Measurements from ENCODE around the gene PET100.

The PET100 gene

DNA sequence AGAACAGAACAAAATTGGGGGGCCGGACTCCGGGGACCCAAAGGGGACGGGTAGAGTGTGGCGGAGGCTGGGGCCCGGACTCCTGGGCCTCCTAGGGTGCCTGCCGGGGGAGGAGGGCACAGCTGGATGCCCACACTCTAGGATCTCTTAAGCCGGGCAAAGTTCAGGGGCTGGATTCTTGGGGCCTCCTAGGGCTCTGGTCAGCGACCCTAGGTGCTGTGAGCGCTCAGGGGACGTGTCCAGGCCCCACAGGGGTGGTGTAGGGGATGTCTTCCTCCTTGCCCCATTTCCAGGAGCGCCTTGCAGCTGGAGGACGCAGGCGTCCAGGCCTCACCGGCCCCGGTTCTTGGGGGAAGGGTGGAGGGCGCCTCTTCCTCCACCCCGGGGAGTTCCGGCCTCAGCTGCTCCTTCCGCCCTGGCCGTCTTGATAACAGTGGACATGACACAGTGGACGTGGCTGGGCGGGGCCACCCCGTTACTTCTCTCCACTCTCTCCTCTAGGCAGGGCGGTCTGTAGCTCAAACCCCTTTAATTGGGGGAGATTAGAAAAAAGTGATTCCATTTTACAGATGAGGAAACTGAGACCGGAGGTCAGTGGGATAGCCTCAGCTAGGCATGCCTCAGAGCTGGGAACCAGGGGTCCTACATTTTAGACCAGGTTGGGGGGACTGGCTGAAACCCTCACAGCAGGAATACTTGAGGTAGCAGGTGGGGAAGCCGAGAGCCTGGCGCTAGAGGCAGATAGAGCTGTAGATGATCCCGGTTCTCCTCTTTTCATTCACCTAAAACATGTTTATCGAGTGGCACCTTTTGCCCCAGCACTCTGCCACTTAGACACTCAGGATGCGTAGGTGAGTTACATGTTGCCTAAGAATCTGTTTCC lies 8.0 kb downstream of the PET100 start:
- peak; percentile 64 to 67 for DNase-seq (ENCODE audit: low read depth in 1 of 2, low spot score in 1 of 2)
- H3K27ac ChIP-seq (replicated peaks), result peak overlapping the region; percentile 84
- TF ChIP-seq, protein P1, sequence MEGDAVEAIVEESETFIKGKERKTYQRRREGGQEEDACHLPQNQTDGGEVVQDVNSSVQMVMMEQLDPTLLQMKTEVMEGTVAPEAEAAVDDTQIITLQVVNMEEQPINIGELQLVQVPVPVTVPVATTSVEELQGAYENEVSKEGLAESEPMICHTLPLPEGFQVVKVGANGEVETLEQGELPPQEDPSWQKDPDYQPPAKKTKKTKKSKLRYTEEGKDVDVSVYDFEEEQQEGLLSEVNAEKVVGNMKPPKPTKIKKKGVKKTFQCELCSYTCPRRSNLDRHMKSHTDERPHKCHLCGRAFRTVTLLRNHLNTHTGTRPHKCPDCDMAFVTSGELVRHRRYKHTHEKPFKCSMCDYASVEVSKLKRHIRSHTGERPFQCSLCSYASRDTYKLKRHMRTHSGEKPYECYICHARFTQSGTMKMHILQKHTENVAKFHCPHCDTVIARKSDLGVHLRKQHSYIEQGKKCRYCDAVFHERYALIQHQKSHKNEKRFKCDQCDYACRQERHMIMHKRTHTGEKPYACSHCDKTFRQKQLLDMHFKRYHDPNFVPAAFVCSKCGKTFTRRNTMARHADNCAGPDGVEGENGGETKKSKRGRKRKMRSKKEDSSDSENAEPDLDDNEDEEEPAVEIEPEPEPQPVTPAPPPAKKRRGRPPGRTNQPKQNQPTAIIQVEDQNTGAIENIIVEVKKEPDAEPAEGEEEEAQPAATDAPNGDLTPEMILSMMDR (IDR thresholded peaks at IDR 0.05; ENCODE audit: insufficient read depth, low read length), result no peak
- 0 out of 2 replicates have a peak, but pooled peaks have one; percentile 4 for TF ChIP-seq POLR2AphosphoS5 (IDR thresholded peaks at IDR 0.05; ENCODE audit: low read depth)

DNA sequence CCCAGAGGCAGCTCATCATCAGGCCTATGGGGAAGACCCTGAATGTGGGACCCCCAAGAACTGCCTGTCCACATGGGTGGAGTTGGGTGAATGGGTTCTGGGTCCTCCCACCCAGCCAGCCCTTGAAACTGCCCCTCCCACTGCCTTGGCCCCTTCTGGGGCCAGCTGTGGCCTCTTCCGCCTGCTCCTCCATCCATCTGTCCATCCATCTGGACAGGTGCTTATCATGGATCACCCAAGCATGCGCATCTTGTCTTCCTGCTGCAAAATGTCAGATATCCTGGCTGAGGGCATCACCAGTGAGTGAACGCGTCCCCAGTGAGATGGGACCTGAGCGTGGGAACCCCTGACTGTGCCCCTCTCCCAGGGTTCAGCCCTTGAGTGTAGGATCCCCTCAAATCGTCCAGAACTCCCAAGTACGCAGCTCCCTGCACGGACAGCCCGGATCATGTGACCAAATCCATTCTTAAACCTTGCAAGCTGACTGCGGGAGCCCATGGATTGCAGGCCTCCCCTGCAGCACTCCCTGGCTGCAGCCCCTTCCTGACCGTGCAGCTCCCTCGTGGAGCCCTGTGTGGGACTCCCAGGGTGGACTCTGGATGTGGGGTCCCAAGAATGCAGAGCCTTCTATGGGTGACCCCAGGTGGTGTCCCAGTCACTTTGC lies 9.3 kb downstream of the PET100 start:
- DNase-seq (ENCODE audit: low read depth in 1 of 2, low spot score in 1 of 2), result no peak
- H3K4me3 ChIP-seq (replicated peaks; ENCODE audit: insufficient read depth, low read length), result no peak overlapping the region
- H3K27ac ChIP-seq (replicated peaks), result no peak overlapping the region
- TF ChIP-seq, protein P2, sequence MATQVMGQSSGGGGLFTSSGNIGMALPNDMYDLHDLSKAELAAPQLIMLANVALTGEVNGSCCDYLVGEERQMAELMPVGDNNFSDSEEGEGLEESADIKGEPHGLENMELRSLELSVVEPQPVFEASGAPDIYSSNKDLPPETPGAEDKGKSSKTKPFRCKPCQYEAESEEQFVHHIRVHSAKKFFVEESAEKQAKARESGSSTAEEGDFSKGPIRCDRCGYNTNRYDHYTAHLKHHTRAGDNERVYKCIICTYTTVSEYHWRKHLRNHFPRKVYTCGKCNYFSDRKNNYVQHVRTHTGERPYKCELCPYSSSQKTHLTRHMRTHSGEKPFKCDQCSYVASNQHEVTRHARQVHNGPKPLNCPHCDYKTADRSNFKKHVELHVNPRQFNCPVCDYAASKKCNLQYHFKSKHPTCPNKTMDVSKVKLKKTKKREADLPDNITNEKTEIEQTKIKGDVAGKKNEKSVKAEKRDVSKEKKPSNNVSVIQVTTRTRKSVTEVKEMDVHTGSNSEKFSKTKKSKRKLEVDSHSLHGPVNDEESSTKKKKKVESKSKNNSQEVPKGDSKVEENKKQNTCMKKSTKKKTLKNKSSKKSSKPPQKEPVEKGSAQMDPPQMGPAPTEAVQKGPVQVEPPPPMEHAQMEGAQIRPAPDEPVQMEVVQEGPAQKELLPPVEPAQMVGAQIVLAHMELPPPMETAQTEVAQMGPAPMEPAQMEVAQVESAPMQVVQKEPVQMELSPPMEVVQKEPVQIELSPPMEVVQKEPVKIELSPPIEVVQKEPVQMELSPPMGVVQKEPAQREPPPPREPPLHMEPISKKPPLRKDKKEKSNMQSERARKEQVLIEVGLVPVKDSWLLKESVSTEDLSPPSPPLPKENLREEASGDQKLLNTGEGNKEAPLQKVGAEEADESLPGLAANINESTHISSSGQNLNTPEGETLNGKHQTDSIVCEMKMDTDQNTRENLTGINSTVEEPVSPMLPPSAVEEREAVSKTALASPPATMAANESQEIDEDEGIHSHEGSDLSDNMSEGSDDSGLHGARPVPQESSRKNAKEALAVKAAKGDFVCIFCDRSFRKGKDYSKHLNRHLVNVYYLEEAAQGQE (IDR thresholded peaks at IDR 0.05; ENCODE audit: insufficient replicate concordance, low read depth), result no peak
- TF ChIP-seq POLR2AphosphoS5 (IDR thresholded peaks at IDR 0.05; ENCODE audit: low read depth), result no peak
- TF ChIP-seq GABPA (IDR thresholded peaks at IDR 0.05; ENCODE audit: low read depth), result no peak
- TF ChIP-seq, protein P1 (IDR thresholded peaks at IDR 0.05; ENCODE audit: insufficient read depth, low read length), result no peak
- no peak for TF ChIP-seq SPI1 (IDR thresholded peaks at IDR 0.05; ENCODE audit: borderline replicate concordance, low read depth)
- H3K27me3 ChIP-seq (ENCODE audit: insufficient read depth, poor library complexity, severe bottlenecking), result no peaks in the 10 kb centered on the region

More for the DNA sequence above, 8.0 kb downstream of the PET100 start:
- Histone ChIP-seq H3K27me3 (ENCODE audit: insufficient read depth, poor library complexity, severe bottlenecking) (no peaks in the 10 kb centered on the region), H3K4me3 (replicated peaks; ENCODE audit: insufficient read depth, low read length) (peak overlapping the region; percentile 80)

DNA sequence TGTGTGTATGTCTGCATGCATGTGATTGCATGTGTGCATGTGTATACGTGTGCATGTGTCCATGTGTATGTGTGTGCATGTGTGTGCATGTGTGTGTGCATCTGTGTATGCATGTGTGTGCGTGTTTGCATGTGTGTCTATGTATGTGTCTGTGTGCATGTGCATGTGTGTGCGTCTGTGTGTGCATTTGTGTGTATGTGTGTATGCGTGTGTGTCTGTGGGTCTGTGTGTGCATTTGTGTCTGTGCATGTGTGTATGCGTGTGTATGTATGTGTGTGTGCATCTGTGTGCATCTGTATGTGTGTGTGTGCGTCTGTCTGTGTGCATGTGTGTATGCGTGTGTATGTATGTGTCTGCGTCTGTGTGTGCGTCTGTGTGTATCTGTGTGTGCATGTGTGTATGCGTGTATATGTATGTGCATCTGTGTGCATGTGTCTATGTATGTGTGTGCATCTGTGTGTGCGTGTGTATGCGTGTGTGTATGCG lies 10.3 kb downstream of the PET100 start:
- Histone ChIP-seq H3K27me3 (ENCODE audit: insufficient read depth, poor library complexity, severe bottlenecking) (no peaks in the 10 kb centered on the region), H3K4me3 (replicated peaks; ENCODE audit: insufficient read depth, low read length) (no peak overlapping the region), H3K27ac (replicated peaks) (no peak overlapping the region)
- no peak for DNase-seq (ENCODE audit: low read depth in 1 of 2, low spot score in 1 of 2)
- TF ChIP-seq GABPA (IDR thresholded peaks at IDR 0.05; ENCODE audit: low read depth) (no peak), POLR2AphosphoS5 (IDR thresholded peaks at IDR 0.05; ENCODE audit: low read depth) (no peak), SPI1 (IDR thresholded peaks at IDR 0.05; ENCODE audit: borderline replicate concordance, low read depth) (no peak)
- TF ChIP-seq, protein P1 (IDR thresholded peaks at IDR 0.05; ENCODE audit: insufficient read depth, low read length), result no peak
- TF ChIP-seq, protein P2 (IDR thresholded peaks at IDR 0.05; ENCODE audit: insufficient replicate concordance, low read depth), result no peak
